Globus pallidus (tissue), 1 donor: ENCODE measurements around the gene ADGRG2.
"Not testable (repeated sequence)": the region's sequence is repeated elsewhere in the genome, so short reads cannot be mapped to it uniquely, and the experiment has no call there.

Experiments
- DNase-seq: peaks from one replicate; pipeline ENCODE4 v3.0.0-alpha.2; 2015; ENCODE audit warnings: low spot score

ADGRG2 gene

DNA sequence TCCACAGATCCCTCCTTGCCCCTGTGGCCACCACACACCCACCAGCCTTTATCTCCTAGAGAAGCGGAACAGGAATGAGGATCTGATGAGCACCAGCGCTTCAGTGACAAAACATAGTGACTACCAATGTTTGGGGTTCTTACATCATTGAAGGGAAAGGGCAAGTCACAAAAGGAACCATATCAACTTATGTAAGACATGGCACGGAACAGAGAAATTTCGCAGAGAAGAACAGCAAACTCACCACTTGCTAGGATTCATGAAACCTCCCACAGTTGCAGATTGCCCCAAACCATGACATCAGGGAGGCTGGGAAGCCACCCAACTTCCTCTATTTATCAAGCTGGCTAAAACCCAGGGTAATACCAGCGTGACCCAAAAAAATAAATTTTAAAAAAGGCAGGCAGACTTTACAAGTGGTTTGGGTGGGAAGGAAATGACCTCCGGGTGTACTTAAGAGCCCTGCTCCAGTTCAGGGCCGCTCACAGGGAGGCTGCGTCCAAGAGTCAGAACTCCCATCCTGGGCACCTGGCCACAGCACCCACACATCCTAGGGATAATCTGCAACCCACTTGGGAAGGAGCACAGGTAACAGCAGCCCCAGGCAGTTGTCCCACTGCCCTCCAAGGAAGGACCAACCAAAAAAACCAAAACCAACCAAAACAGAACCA lies 36.0 kb downstream of the ADGRG2 start:
- no peak for DNase-seq

- DNase-seq = no peak
Observed at GRCh38 chrX:19085666-19086065, 36.6 kb downstream of the ADGRG2 start.

DNA sequence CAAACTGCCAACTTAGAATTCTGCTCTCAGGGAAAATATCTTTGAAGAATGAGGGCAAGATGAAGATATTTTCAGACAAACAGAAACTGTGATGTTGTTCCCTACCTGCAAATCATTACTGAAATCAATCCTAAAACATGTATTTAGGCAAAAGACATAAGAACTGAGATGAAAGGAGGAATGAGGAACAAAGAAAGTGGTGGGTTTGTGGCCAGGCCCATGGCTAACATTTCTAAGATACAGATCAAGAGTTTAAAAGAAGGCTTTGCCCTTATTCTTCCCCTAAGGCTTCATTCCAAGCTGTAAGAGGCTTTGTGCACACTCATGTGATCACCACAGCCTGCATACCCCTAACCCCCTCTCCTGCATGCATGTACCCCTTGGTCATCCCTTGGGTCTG lies 46.5 kb downstream of the ADGRG2 start:
- no peak for DNase-seq

DNA sequence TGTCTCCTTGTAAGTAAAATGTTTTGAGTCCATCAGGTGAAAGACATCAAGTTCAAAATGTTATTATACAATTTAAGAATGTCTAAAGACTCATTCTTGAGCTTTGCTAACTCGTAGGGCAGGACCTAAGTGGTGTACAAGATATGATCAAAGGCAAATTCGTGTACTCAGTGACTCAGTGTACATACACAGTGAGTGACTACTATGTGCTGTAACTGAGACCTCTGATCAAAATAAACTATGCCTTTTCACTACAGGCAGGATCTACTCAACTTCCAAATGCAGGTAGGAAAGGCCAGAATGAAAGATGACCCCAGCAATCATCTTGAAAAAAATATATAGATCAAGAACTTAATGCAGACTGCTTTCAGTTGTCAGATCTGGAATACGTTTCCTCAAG lies 49.9 kb downstream of the ADGRG2 start:
- no peak for DNase-seq

- peak; percentile 0 for DNase-seq
Observed at GRCh38 chrX:19070555-19070994, 51.7 kb downstream of the ADGRG2 start.

GRCh38 chrX:19066987-19067386 lies 55.3 kb downstream of the ADGRG2 start:
- DNase-seq = not testable (repeated sequence)

- no peak for DNase-seq
Observed at GRCh38 chrX:19065535-19065934, 56.7 kb downstream of the ADGRG2 start.

- no peak for DNase-seq
Observed at GRCh38 chrX:19064175-19064574, 58.1 kb downstream of the ADGRG2 start.

- no peak for DNase-seq
Observed at GRCh38 chrX:19063030-19063429, 59.2 kb downstream of the ADGRG2 start.

DNA sequence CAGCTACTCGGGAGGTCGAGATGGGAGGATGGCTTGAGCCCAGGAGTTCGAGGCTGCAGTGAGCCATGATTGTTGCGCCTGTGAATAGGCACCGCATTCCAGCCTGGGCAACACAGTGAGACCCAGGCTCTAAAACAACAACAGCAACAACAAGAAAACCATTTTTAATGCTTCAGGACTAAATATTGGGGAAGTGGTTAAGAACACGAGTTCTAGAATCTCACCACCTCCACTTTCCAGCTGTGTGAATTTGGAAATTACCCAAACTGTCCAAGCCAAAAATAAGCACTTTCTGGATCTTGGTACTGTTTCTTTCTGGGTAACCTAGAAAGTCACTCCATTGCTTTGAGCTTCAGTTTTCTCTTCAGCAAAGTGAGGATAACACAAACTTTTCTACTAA lies 63.2 kb downstream of the ADGRG2 start:
- no peak for DNase-seq

GRCh38 chrX:19057856-19058255 lies 64.4 kb downstream of the ADGRG2 start:
- DNase-seq = no peak

- no peak for DNase-seq
Observed at GRCh38 chrX:19049110-19049509, 73.2 kb downstream of the ADGRG2 start.

GRCh38 chrX:19046343-19047215 lies 75.7 kb downstream of the ADGRG2 start:
- no peak for DNase-seq

- DNase-seq = no peak
Observed at GRCh38 chrX:19040373-19040772, 81.9 kb downstream of the ADGRG2 start.

GRCh38 chrX:19034025-19034424 lies 88.2 kb downstream of the ADGRG2 start:
- no peak for DNase-seq

GRCh38 chrX:19030805-19031204 lies 91.5 kb downstream of the ADGRG2 start:
- no peak for DNase-seq

- no peak for DNase-seq
Observed at GRCh38 chrX:19028560-19028959, 93.7 kb downstream of the ADGRG2 start.

- no peak for DNase-seq
Observed at GRCh38 chrX:19024366-19024765, 97.9 kb downstream of the ADGRG2 start.

DNA sequence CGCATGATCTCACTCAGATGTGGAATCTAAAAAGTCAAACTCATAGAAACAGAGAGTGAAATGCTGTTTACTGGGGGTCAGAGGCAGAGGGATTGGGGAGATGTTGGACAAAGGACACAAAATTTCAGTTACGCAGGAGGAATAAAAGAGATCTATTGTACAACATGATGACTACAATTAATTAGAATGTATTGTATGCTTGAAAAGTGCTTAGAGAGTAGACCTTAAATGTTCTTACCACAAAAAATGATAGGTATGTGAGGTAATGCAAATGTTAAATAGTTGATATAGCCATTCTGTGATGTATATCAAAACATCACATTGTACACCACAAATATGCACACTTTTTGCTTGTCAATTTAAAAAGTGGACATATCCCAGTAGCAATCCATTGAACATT lies 102.3 kb downstream of the ADGRG2 start:
- DNase-seq = no peak

DNA sequence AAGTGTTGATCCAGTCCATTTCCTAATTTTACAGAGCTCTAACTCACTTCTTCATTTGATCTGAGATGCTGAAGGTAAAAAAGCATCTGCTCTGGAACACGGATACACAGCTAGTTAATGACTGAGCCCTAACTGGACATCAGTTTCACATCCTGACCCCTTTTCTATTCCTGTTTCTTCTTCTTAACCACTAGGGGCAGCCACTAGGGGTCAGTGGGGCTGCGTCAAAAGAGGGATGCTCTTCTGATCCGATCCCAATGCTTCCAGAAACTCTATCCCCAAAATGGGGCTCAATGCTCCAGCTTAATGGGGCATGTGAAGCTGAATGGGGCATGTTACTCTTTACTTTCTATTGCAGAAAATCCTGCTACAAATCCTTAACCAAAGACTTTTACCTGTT lies 105.0 kb downstream of the ADGRG2 start:
- DNase-seq = peak; percentile 4

DNA sequence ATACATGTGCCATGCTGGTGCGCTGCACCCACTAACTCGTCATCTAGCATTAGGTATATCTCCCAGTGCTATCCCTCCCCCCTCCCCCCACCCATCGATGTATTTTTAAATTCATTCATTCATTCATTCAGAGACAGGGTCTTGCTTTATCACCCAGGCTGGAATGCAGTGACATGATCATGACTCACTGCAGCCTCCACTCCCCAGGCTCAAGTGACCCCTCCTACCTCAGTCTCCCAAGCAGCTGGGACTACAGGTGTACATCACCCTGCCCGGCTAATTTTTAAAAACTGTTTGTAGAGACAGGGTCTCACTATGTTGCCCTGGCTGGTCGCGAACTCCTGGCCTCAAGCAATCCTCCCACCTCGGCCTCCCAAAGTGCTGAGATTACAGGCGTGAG lies 105.7 kb downstream of the ADGRG2 start:
- not testable (repeated sequence) for DNase-seq

DNA sequence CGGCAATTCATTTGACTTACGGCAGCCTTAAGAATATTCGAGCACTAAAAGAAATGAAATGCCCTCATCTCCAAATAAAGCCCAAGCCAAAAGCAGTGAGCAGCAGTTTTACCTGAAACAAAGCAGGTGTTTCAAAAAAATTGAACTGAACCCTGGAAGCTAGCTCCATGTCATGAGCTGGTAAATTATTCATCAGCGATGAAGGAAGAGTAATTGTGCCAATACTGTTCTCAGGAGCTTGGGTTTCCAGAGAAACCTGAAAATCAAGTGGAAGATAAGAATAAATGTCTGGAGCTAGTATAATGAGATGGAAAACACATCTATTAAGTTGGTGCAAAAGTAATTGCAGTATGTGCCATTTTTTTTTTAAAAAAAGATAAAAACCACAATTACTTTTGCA lies 114.4 kb downstream of the ADGRG2 start:
- DNase-seq = no peak

DNA sequence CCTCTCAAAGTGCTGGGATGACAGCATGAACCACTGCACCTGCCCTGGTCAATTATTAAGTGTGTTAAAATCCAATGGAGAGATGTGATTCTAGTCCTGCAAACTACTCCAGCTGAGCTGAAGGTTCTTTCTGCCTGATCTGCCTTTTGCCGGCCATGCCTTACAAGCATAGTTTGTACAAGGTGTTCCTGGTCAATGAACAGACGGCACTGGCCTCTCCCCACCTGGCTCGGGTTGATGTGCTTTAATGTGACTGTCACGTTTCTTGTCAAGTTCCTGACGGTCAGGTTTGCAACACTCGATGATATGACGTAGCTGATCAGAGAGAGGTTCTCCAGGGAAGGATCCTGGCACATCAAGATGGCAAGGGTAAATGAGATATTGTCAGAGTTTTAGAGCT lies 115.3 kb downstream of the ADGRG2 start:
- DNase-seq = no peak
